Large intestine (tissue), 3 donors: ENCODE measurements around the gene AKAP12. TPM values are rescaled to one million over a fixed set of nuclear protein-coding genes. Genes with fewer than 3 reads are reported as not detected.
"Not testable (repeated sequence)": the region's sequence is repeated elsewhere in the genome, so short reads cannot be mapped to it uniquely, and the experiment has no call there.

ENCODE experiments used
- DNase-seq, 2 donors: peaks; one replicate each; pipeline versions ENCODE4 v3.0.0 to v3.0.0-alpha.2; 2013
- H3K27ac ChIP-seq: one replicate; pipeline ENCODE4 v1.5.1; 2013; ENCODE audit warnings: low read length
- H3K27me3 ChIP-seq: 2 replicates; pipeline ENCODE4 v1.6.1; 2013; ENCODE audit warnings: low read length; ENCODE audit not compliant: control insufficient read depth, insufficient read depth
- H3K36me3 ChIP-seq: 2 replicates; pipeline ENCODE4 v1.6.1; 2013; ENCODE audit warnings: low read length; ENCODE audit not compliant: control insufficient read depth, insufficient read depth
- H3K4me1 ChIP-seq: one replicate; pipeline ENCODE4 v1.6.1; 2013; ENCODE audit warnings: low read length; ENCODE audit not compliant: control insufficient read depth, insufficient read depth
- H3K4me3 ChIP-seq: one replicate; pipeline ENCODE4 v1.5.1; 2013; ENCODE audit warnings: low read length
- H3K9me3 ChIP-seq: one replicate; pipeline ENCODE4 v1.6.1; 2013; ENCODE audit warnings: mild to moderate bottlenecking, low read depth, low read length, moderate library complexity; ENCODE audit not compliant: control insufficient read depth
- WGBS: methylation state at CpG from one replicate; pipeline ENCODE4 v1.1.5; 2013; ENCODE audit warnings: low lambda C conversion rate; ENCODE audit not compliant: insufficient coverage; 5-methylcytosine and 5-hydroxymethylcytosine counted together
- polyA plus RNA-seq: library from polyadenylated mRNA; unstranded; fragments of 120-200 nt; gene quantifications from one replicate; pipeline ENCODE4 v1.2.1, GENCODE V29; 2013

The AKAP12 gene
- polyA plus RNA-seq, 1 donor: 62.7 TPM

- not testable (repeated sequence) for H3K36me3 ChIP-seq, H3K27me3 ChIP-seq, DNase-seq, H3K9me3 ChIP-seq, H3K4me3 ChIP-seq, H3K4me1 ChIP-seq, H3K27ac ChIP-seq
- 80% methylated on average over 1 of the region's 6 CpGs for WGBS
These were observed 117.2 kb downstream of the AKAP12 start for GRCh38 chr6:151356983-151357382.

GRCh38 chr6:151357758-151358436 is 118.1 kb downstream of the AKAP12 start:
- Histone ChIP-seq H3K27me3 (no peaks in the 10 kb centered on the region), H3K36me3 (peaks cover 15% of the 10 kb centered on the region), H3K9me3 (no peaks in the 10 kb centered on the region), H3K4me1 (no peaks in the 10 kb centered on the region), H3K4me3 (no peak overlapping the region), H3K27ac (no peak overlapping the region)
- DNase-seq: no peak
- no CpG with 5 or more reads among the region's 6 CpGs for WGBS

DNA sequence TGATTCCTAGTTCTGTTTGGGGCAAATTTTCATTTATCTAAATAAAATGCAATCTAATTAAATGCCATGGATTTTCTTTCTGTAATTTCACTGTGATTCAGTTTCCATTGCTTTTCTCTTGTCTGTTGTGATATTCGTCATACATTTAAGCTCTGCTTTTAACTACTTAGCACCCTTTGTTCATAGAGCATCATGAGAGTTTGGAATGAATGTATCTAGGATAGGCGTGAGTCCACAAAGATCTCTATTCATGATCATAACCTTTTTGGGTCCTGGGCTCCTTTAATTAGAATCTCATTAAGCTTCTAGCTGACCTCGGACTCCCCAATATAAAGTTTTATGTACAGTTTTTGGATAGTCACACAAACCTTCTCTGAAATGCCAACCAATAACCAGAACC is 118.7 kb downstream of the AKAP12 start:
- no peaks in the 10 kb centered on the region for H3K4me1 ChIP-seq
- no peak overlapping the region for H3K4me3 ChIP-seq
- H3K36me3 ChIP-seq: peaks cover 16% of the 10 kb centered on the region
- 100% methylated on average over 2 of the region's 3 CpGs for WGBS
- no peak for DNase-seq
- no peaks in the 10 kb centered on the region for H3K27me3 ChIP-seq
- no peak overlapping the region for H3K27ac ChIP-seq
- H3K9me3 ChIP-seq: no peaks in the 10 kb centered on the region

- Histone ChIP-seq H3K27ac (no peak overlapping the region), H3K36me3 (peaks cover 16% of the 10 kb centered on the region), H3K27me3 (no peaks in the 10 kb centered on the region), H3K9me3 (no peaks in the 10 kb centered on the region), H3K4me3 (no peak overlapping the region), H3K4me1 (no peaks in the 10 kb centered on the region)
- 83% methylated on average over 2 of the region's 5 CpGs for WGBS
- DNase-seq: no peak
These were observed 119.7 kb downstream of the AKAP12 start for GRCh38 chr6:151359486-151359885.

- DNase-seq: no peak
- Histone ChIP-seq H3K4me1 (no peaks in the 10 kb centered on the region), H3K4me3 (no peak overlapping the region), H3K27ac (no peak overlapping the region), H3K27me3 (no peaks in the 10 kb centered on the region), H3K36me3 (peaks cover 36% of the 10 kb centered on the region), H3K9me3 (no peaks in the 10 kb centered on the region)
- no CpG with 5 or more reads among the region's 6 CpGs for WGBS
These were observed 125.5 kb downstream of the AKAP12 start for GRCh38 chr6:151365233-151365632.

- H3K9me3 ChIP-seq: no peaks in the 10 kb centered on the region
- no peak overlapping the region for H3K27ac ChIP-seq
- H3K36me3 ChIP-seq: peaks cover 38% of the 10 kb centered on the region
- H3K4me1 ChIP-seq: no peaks in the 10 kb centered on the region
- no CpG with 5 or more reads among the region's 6 CpGs for WGBS
- H3K4me3 ChIP-seq: no peak overlapping the region
- no peak for DNase-seq
- no peaks in the 10 kb centered on the region for H3K27me3 ChIP-seq
These were observed 130.8 kb downstream of the AKAP12 start for GRCh38 chr6:151370509-151371078.

GRCh38 chr6:151372164-151372563 is 132.4 kb downstream of the AKAP12 start:
- no peak for DNase-seq
- no CpG with 5 or more reads among the region's 5 CpGs for WGBS
- no peak overlapping the region for H3K4me3 ChIP-seq
- no peak overlapping the region for H3K27ac ChIP-seq
- H3K4me1 ChIP-seq: no peaks in the 10 kb centered on the region
- H3K27me3 ChIP-seq: no peaks in the 10 kb centered on the region
- H3K36me3 ChIP-seq: peaks cover 27% of the 10 kb centered on the region
- H3K9me3 ChIP-seq: no peaks in the 10 kb centered on the region

DNA sequence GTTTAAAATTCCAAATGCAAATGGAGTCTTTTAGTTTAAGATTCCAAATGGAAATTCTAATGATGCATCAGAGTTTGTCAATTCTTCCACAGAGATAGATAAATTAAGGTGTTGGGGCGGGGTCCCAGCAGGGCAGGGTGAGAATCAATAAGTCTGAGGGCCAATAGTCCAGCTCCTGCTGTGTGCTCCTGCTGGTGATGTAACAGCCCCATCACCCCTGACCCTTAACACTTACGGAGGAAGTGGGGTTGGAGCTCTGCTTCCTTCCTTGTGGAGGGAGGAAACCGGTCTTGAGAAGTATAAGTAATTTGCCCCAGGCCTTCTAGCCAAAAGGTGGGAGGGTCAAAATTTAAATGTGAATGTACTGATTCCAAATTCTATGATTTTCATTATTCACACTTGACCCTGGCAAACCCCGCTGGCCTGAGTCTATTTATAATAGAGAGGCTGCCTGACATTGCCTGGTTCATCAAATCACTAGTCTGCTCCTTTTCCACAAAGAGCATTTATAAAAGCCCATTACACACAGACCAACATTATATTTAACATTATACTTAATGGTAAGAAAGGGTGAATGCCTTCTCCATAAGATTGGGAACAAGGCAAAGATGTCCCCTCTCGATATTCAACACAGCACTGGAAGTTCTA is 134.4 kb downstream of the AKAP12 start:
- no peaks in the 10 kb centered on the region for H3K9me3 ChIP-seq
- DNase-seq: peak; percentile 12 to 26
- no peaks in the 10 kb centered on the region for H3K27me3 ChIP-seq
- no peaks in the 10 kb centered on the region for H3K4me1 ChIP-seq
- no peak overlapping the region for H3K27ac ChIP-seq
- no peak overlapping the region for H3K4me3 ChIP-seq
- WGBS: no CpG with 5 or more reads among the region's 5 CpGs
- peaks cover 22% of the 10 kb centered on the region for H3K36me3 ChIP-seq

DNA sequence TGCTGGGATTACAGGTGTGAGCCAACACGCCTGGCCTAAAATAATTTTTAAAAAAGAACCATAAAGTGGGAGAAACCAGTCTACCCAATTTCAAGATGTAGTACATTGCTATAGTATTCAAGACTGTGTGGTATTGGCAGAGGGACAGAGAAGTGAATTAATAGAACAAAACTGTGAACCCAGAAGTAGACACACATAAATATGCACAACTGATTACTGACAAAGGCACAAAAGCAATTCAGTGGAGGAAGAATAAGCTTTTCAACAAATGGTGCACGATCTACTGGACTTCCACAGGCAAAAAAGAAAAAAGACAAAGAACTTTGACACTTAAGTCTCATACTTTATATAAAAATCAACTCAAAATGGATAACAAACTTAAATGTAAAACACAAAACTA is 136.1 kb downstream of the AKAP12 start:
- Histone ChIP-seq H3K4me3 (no peak overlapping the region), H3K27ac (no peak overlapping the region), H3K36me3 (peaks cover 18% of the 10 kb centered on the region), H3K27me3 (no peaks in the 10 kb centered on the region), H3K9me3 (no peaks in the 10 kb centered on the region), H3K4me1 (no peaks in the 10 kb centered on the region)
- no CpG with 5 or more reads among the region's 2 CpGs for WGBS
- DNase-seq: no peak

GRCh38 chr6:151376440-151376839 is 136.7 kb downstream of the AKAP12 start:
- DNase-seq: no peak
- no CpG with 5 or more reads among the region's 1 CpG for WGBS

More at GRCh38 chr6:151376440-151376839, 136.7 kb downstream of the AKAP12 start:
- H3K4me3 ChIP-seq: no peak overlapping the region
- H3K9me3 ChIP-seq: no peaks in the 10 kb centered on the region
- peaks cover 13% of the 10 kb centered on the region for H3K36me3 ChIP-seq
- H3K4me1 ChIP-seq: no peaks in the 10 kb centered on the region
- no peaks in the 10 kb centered on the region for H3K27me3 ChIP-seq
- no peak overlapping the region for H3K27ac ChIP-seq
